Bronchial epithelial cell (primary cell): ENCODE results near the gene MAPK4. TPM values are rescaled to one million over a fixed set of nuclear protein-coding genes. Genes with fewer than 3 reads are reported as not detected.

Source experiments
- DNase-seq: peaks from one replicate; pipeline ENCODE4 v3.0.0-alpha.2; 2010; ENCODE audit warnings: low read depth
- FAIRE-seq: peaks from 2 replicates; lab custom pipeline; 2011; peaks lifted over from hg19 to GRCh38; lab: Jason Lieb, UNC
- H3K27me3 ChIP-seq: 2 replicates; pipeline ENCODE4 v1.5.1; 2011; ENCODE audit warnings: low read length; ENCODE audit not compliant: control insufficient read depth, insufficient read depth
- H3K36me3 ChIP-seq: 2 replicates; pipeline ENCODE4 v1.5.1; 2011; ENCODE audit warnings: low read length; ENCODE audit not compliant: control insufficient read depth, insufficient read depth
- H3K4me3 ChIP-seq: 2 replicates; pipeline ENCODE4 v1.5.1; 2011; ENCODE audit warnings: mild to moderate bottlenecking, low read depth, low read length, control low read depth
- total RNA-seq: library from RNA; depleted of rRNA; stranded (reverse); fragments of >200 nt; gene quantifications from 2 replicates; pipeline ENCODE4 v1.2.1, GENCODE V29; 2014
- TF ChIP-seq, protein P1 (sequence below): IDR thresholded peaks from 2 replicates; pipeline ENCODE4 v1.5.1; 2011; ENCODE audit warnings: mild to moderate bottlenecking, moderate library complexity, low read length, control low read depth, inconsistent platforms; ENCODE audit not compliant: insufficient read depth, severe bottlenecking

MAPK4 gene
- total RNA-seq, 1 donor from 2014 or later: not detected

DNA sequence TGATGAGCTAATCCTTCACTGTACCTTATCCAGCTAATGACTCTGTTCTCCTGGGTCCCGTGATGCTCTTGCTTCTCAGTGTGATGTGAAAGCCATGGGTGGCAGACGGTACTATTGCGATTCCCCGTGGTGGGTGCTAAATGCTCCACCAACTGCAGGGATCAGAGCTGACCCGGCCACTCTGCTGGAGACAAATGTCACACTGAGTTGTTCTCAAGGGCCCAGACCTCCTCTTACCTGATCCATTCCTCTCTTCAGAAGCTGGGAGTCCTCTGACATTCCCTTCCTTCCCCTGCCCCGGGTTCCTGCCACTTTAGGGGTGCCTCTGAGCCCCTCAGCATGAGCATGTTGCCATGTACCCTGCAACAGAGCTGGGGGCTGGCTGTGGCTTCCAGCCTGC is 105.1 kb downstream of the MAPK4 start:
- no peak for FAIRE-seq
- Histone ChIP-seq H3K4me3 (no peak overlapping the region), H3K27me3 (peaks cover 3% of the 10 kb centered on the region)

DNA sequence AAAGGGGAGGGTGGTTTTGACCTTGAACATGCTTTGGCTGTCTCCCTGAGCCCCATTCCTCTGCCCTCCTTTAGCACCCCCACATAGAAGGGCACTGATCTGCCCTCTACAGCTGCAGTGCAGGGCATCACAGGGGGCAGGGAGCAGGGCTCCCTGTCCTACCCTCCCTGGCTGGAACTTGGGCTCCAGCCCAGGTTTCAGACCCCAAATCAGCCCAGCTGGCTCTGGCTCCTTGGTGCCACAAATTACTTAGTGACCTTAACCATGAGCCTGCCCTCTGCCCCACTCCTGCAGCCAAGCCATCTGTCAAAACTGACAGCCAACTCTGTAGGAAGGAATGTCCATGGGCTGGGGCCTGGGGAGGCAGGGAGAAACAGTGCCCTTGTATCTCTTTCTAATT is 105.6 kb downstream of the MAPK4 start:
- FAIRE-seq (no peak), DNase-seq (no peak)
- Histone ChIP-seq H3K4me3 (no peak overlapping the region), H3K36me3 (no peaks in the 10 kb centered on the region), H3K27me3 (peaks cover 3% of the 10 kb centered on the region)
- TF ChIP-seq, protein P1, sequence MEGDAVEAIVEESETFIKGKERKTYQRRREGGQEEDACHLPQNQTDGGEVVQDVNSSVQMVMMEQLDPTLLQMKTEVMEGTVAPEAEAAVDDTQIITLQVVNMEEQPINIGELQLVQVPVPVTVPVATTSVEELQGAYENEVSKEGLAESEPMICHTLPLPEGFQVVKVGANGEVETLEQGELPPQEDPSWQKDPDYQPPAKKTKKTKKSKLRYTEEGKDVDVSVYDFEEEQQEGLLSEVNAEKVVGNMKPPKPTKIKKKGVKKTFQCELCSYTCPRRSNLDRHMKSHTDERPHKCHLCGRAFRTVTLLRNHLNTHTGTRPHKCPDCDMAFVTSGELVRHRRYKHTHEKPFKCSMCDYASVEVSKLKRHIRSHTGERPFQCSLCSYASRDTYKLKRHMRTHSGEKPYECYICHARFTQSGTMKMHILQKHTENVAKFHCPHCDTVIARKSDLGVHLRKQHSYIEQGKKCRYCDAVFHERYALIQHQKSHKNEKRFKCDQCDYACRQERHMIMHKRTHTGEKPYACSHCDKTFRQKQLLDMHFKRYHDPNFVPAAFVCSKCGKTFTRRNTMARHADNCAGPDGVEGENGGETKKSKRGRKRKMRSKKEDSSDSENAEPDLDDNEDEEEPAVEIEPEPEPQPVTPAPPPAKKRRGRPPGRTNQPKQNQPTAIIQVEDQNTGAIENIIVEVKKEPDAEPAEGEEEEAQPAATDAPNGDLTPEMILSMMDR: no peak

More for the DNA sequence above, 105.1 kb downstream of the MAPK4 start:
- TF ChIP-seq, protein P1: no peak
- no peak for DNase-seq
- no peaks in the 10 kb centered on the region for H3K36me3 ChIP-seq

DNA sequence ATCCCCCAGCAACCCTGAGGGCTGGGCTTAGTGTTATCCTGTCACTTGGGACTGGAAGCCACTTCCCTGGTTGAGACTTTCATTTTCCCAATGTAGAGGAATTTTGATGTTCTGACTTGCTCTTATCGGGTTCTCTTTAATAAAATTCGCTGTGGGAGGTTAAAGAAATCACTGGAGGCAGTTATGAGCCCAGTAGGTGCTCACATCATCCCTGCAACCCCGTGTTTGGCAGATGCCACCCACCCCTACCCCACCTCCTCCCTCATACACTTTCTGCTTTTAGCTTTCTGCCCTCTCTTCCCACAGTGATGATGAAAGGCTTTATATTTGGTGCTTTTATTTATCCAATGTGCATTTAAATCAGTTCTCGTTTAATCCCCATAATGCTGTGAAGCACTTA is 106.6 kb downstream of the MAPK4 start:
- Histone ChIP-seq H3K36me3 (no peaks in the 10 kb centered on the region), H3K27me3 (peaks cover 3% of the 10 kb centered on the region), H3K4me3 (no peak overlapping the region)
- DNase-seq: no peak
- no peak for FAIRE-seq
- TF ChIP-seq, protein P1: no peak

DNA sequence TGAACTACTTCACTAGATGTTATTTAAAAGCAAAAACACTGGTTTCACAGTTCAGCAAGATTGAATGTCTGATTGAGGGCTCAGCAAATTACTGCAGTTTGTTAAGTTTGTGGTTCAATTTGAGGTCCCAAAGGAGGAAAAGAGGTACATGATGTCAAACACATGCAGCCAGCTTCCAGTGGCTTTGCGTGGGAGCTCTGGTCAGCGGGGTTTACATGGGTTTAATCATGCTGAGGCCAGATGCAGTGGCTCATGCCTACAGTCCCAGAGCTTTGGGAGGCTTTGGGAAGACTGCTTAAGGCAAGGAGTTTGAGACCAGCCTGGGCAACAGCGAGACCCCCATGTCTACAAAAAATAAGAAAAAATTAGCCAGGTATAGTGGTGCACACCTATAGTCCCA is 111.5 kb downstream of the MAPK4 start:
- DNase-seq: no peak
- no peaks in the 10 kb centered on the region for H3K27me3 ChIP-seq
- TF ChIP-seq, protein P1: no peak
- H3K4me3 ChIP-seq: no peak overlapping the region
- FAIRE-seq: no peak
- no peaks in the 10 kb centered on the region for H3K36me3 ChIP-seq

DNA sequence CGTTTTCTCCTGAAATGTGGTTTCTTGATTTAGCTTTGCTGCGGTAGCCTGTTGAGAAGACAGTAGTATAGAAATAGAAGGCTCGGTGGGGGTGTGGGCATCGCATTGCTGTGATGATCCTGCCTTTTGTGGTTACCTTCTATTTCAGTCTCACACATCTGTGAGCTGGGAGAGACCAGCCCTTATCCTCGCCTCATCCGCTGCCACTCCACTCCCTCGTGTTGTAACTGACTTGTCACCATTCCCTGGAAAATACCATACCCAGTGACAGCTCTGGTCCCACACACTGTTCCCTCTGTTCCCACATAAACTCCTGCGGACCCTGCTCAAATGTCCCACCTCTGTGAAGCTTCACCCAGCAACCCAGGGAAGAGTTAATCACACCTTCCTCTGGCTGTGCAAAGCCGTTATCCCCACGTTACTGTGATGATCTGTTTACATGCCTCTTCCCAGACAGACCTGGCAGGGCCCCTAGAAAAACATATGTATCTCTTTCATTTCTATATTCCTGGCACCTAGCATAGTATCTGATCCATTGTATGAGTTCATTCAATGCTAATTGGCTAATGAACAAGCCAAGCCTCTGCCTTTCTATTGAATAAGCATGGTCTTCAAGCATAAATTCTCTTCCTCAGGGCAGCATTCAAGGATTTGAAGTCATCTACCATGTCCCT is 114.6 kb downstream of the MAPK4 start:
- Histone ChIP-seq H3K36me3 (no peaks in the 10 kb centered on the region), H3K27me3 (no peaks in the 10 kb centered on the region), H3K4me3 (no peak overlapping the region)
- FAIRE-seq: no peak
- TF ChIP-seq, protein P1: no peak
- DNase-seq: no peak

DNA sequence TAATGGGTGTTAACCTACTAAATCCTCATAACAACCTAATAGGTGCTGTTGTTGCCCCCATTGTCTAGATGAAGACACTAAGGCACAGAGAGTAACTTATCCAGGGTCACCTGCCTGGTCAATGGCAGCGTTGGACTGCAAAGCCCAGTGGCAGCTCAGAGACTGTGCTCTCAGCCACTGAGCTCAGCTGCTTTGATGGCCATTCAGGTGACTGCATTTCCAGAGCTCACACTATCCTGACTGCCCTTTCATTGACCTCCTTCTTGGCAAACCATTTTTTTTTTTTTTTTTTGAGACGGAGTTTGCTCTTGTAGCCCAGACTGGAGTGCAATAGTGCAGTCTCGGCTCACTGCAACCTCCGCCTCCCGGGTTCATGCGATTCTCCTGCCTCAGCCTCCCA is 115.2 kb downstream of the MAPK4 start:
- no peaks in the 10 kb centered on the region for H3K36me3 ChIP-seq
- TF ChIP-seq, protein P1: no peak
- no peak for FAIRE-seq
- H3K27me3 ChIP-seq: no peaks in the 10 kb centered on the region
- no peak for DNase-seq
- H3K4me3 ChIP-seq: no peak overlapping the region
